ENCODE results near the gene PARP12. TPM values are rescaled to one million over a fixed set of nuclear protein-coding genes. Genes with fewer than 3 reads are reported as not detected.
A peak's percentile ranks its signal among the peaks of the same experiment; 100 is the strongest.

PARP12 gene
- total RNA-seq, 1 donor from 2014 or later = 6.8 TPM

DNA sequence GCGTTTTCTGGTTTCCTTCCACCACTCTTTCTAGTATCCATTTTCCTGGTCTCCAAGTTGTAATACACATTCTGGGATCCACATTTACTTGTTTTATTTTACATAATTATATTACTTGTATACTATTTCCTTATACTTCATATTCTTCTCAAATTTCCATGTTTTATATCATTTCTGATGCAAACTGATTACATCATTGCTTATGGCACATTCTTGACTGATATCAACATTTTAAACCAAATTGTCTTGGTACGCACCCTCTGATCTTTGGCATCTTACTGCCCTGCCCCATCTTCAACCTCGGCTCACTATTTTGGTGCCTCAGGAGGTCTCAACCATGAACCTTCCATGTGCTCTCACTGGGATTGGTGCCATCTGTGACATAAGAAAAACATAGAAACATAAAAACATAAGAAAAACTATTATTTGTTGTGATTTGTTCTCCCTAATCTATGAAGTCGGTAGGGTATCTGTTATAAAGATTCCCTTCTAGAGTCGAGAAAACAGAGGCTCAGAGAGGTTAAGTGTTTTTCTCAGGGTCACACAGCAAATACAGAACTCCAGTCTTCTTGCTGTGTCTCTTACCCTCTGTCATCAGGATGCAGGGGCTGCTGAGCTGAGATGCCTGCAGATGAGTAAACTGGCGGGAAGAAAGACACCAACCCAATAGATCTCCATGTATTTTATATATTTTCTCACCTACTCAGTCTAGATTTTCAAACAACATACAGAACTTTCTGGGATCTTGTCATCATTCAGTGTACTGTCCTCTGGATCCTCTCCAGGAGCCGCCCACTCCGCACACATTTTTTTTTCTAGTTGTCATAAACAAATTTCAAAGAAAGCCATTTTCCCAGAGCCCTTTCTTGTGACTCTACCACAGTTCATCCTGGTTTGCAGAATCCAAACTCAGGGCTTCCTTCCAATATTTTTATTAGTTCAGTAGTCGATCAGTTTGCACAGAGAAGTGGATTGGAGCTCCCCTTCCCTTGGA, 79.5 kb downstream of the PARP12 start:
- TF ChIP-seq EZH2 (IDR thresholded peaks at IDR 0.05) = no peak
- no peak for TF ChIP-seq EZH2phosphoT487 (IDR thresholded peaks at IDR 0.05)
- TF ChIP-seq CTCF (IDR thresholded peaks at IDR 0.05) = no peak
- H3K4me1 ChIP-seq = peaks cover 11% of the 10 kb centered on the region
- Mint-ChIP-seq H3K4me1 (peaks cover 14% of the 10 kb centered on the region), H3K27me3 (ENCODE audit: insufficient read depth, low read depth) (peaks cover 3% of the 10 kb centered on the region), H3K36me3 (no peaks in the 10 kb centered on the region), H3K9me3 (no peaks in the 10 kb centered on the region), H3K27ac (no peak overlapping the region), H3K4me3 (no peak overlapping the region)
- no peak for DNase-seq (ENCODE audit: low spot score)
- H4K20me1 ChIP-seq (ENCODE audit: low read depth) = no peaks in the 10 kb centered on the region
- H3K79me2 ChIP-seq (ENCODE audit: low read depth) = no peaks in the 10 kb centered on the region
- no peak overlapping the region for H3K4me2 ChIP-seq
- H3F3A ChIP-seq (ENCODE audit: low read depth) = peaks cover 11% of the 10 kb centered on the region
- no peak overlapping the region for H3K4me3 ChIP-seq
- no peak overlapping the region for H3K27ac ChIP-seq
- no peaks in the 10 kb centered on the region for H3K36me3 ChIP-seq
- no peaks in the 10 kb centered on the region for H3K9me3 ChIP-seq (ENCODE audit: low read depth)
- H3K9ac ChIP-seq = no peak overlapping the region
- no peaks in the 10 kb centered on the region for H3K27me3 ChIP-seq
- H2AFZ ChIP-seq (replicated peaks) = no peak overlapping the region

DNA sequence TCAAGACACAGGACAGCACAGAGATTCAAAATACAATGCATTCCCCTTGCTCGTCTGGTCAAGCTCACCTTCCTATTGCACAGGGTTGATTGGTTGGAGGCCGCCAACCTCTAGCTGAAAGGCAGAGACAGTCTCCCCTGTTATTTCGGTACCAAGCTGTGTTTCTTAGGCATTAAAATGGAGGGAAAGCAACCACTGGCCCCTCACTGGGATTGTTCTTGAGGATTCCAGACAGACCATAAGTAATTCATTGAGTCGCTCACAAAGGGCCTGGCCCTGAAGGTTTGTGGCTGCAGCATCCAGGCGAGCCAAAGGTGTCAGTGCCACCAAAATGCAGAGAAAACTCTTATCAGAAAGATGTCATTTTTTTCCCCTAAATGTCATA, 81.2 kb downstream of the PARP12 start:
- Mint-ChIP-seq H3K27me3 (ENCODE audit: insufficient read depth, low read depth) (peaks cover 2% of the 10 kb centered on the region), H3K36me3 (no peaks in the 10 kb centered on the region), H3K4me1 (peaks cover 11% of the 10 kb centered on the region), H3K4me3 (no peak overlapping the region), H3K9me3 (no peaks in the 10 kb centered on the region), H3K27ac (no peak overlapping the region)
- H2AFZ ChIP-seq (replicated peaks) = no peak overlapping the region
- peaks cover 14% of the 10 kb centered on the region for H3K4me1 ChIP-seq
- H3F3A ChIP-seq (ENCODE audit: low read depth) = peaks cover 11% of the 10 kb centered on the region
- TF ChIP-seq CTCF (IDR thresholded peaks at IDR 0.05) (no peak), EZH2 (IDR thresholded peaks at IDR 0.05) (no peak), EZH2phosphoT487 (IDR thresholded peaks at IDR 0.05) (no peak)
- peak; percentile 72 for DNase-seq (ENCODE audit: low spot score)
- no peaks in the 10 kb centered on the region for H3K27me3 ChIP-seq
- no peaks in the 10 kb centered on the region for H3K36me3 ChIP-seq
- no peak overlapping the region for H3K9ac ChIP-seq
- no peak overlapping the region for H3K27ac ChIP-seq
- H3K4me2 ChIP-seq = peak overlapping the region; percentile 20
- no peaks in the 10 kb centered on the region for H3K9me3 ChIP-seq (ENCODE audit: low read depth)
- H3K4me3 ChIP-seq = no peak overlapping the region
- H4K20me1 ChIP-seq (ENCODE audit: low read depth) = no peaks in the 10 kb centered on the region
- H3K79me2 ChIP-seq (ENCODE audit: low read depth) = no peaks in the 10 kb centered on the region

GRCh38 chr7:139976838-139977656, 85.7 kb downstream of the PARP12 start:
- no peak overlapping the region for H3K27ac ChIP-seq
- Mint-ChIP-seq H3K27ac (no peak overlapping the region), H3K27me3 (ENCODE audit: insufficient read depth, low read depth) (peaks cover 2% of the 10 kb centered on the region), H3K9me3 (no peaks in the 10 kb centered on the region), H3K4me1 (peaks cover 52% of the 10 kb centered on the region), H3K36me3 (no peaks in the 10 kb centered on the region), H3K4me3 (no peak overlapping the region)
- no peak overlapping the region for H3K9ac ChIP-seq
- no peaks in the 10 kb centered on the region for H3K79me2 ChIP-seq (ENCODE audit: low read depth)
- H3K9me3 ChIP-seq (ENCODE audit: low read depth) = no peaks in the 10 kb centered on the region
- no peak overlapping the region for H3K4me2 ChIP-seq
- no peak overlapping the region for H3K4me3 ChIP-seq
- peaks cover 54% of the 10 kb centered on the region for H3K4me1 ChIP-seq
- H3K36me3 ChIP-seq = no peaks in the 10 kb centered on the region
- H3K27me3 ChIP-seq = no peaks in the 10 kb centered on the region
- H4K20me1 ChIP-seq (ENCODE audit: low read depth) = no peaks in the 10 kb centered on the region
- H2AFZ ChIP-seq (replicated peaks) = peak overlapping the region; percentile 52
- peaks cover 38% of the 10 kb centered on the region for H3F3A ChIP-seq (ENCODE audit: low read depth)
- TF ChIP-seq CTCF (IDR thresholded peaks at IDR 0.05) = no peak
- TF ChIP-seq EZH2phosphoT487 (IDR thresholded peaks at IDR 0.05) = no peak
- TF ChIP-seq EZH2 (IDR thresholded peaks at IDR 0.05) = no peak
- no peak for DNase-seq (ENCODE audit: low spot score)

Measured in neural progenitor cell (in vitro differentiated cells).